ENCODE data around the gene CEP162.
A peak's percentile ranks its signal among the peaks of the same experiment; 100 is the strongest.

CEP162 gene

DNA sequence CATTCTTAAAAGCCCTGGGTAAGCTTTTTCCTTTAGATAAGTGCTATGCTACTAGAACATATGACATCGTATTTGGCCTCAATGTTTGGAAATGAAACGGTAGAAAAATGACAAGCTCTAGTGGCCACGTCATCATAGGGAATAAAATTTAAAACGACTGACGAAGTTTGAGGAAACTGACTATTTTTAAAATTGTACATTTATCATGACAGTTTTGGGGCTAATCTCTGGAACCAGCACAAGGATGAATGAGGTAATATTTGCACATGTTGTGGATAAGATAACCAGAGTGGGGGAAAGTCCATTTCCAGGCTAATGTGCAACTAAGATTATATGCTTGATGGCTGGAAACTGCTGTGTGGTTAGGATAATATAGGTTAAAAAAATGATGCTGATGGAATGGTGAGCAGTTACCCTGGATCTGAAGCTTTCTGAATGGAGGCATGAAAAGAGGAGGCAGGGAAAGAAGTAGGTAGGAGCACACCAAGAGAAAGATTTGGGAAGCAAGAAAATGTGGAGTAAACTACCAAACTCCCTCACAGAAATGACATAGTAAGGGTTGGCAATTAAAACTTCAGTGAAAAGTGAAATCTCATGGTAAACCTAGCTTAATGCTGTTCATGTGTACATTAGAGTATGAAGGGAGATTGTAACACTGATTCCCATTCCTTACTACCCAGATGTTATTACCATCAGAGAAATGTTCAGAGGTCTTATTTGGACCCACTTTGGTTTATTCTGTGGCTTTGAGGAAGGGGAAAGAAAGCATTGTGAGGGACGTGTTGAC is 42.7 kb upstream of the CEP162 start:
- TF ChIP-seq, protein P1, sequence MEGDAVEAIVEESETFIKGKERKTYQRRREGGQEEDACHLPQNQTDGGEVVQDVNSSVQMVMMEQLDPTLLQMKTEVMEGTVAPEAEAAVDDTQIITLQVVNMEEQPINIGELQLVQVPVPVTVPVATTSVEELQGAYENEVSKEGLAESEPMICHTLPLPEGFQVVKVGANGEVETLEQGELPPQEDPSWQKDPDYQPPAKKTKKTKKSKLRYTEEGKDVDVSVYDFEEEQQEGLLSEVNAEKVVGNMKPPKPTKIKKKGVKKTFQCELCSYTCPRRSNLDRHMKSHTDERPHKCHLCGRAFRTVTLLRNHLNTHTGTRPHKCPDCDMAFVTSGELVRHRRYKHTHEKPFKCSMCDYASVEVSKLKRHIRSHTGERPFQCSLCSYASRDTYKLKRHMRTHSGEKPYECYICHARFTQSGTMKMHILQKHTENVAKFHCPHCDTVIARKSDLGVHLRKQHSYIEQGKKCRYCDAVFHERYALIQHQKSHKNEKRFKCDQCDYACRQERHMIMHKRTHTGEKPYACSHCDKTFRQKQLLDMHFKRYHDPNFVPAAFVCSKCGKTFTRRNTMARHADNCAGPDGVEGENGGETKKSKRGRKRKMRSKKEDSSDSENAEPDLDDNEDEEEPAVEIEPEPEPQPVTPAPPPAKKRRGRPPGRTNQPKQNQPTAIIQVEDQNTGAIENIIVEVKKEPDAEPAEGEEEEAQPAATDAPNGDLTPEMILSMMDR (conservative IDR thresholded peaks at IDR 0.05; ENCODE audit: low read depth, low read length) = no peak
- H3K4me3 ChIP-seq (ENCODE audit: low read length) = no peak overlapping the region
- no peak for DNase-seq (ENCODE audit: low read depth)

DNA sequence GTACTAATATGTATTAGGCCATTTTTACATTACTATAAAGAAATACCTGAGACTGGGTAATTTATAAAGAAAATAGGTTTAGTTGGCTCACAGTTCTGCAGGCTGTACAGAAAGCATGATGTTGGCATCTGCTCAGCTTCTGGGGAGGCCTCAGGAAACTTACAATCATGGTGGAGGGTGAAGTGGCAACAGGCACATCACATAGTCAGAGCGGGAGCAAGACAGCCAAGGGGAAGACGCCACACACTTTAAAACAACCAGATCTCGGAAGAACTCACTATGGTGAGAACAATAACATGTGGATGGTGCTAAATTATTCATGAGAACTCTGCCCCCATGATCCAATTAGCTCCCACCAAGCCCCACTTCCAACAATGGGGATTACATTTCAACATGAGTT is 41.3 kb upstream of the CEP162 start:
- TF ChIP-seq, protein P1 (conservative IDR thresholded peaks at IDR 0.05; ENCODE audit: low read depth, low read length) = no peak
- no peak for DNase-seq (ENCODE audit: low read depth)
- H3K4me3 ChIP-seq (ENCODE audit: low read length) = no peak overlapping the region

DNA sequence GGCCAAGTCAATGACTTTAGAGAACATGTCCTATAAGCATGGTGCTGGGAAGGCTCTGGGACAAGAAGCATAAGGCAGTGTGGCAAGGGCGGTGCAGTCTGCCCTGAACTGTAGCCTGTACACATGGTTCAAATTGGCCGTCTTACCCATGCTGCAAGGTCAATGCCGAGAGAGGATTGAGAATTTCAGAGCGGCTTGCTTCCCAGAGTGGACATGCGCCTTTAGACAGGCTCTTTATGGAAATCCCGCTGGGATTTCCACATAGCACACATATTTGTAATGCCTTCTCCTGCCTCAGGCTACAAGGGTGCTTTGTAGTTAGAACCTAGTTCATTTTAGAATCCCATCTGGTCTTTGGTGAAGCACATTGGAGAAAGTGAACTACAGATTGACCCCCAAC is 36.1 kb upstream of the CEP162 start:
- no peak overlapping the region for H3K4me3 ChIP-seq (ENCODE audit: low read length)
- peak; percentile 8 for DNase-seq (ENCODE audit: low read depth)
- TF ChIP-seq, protein P1 (conservative IDR thresholded peaks at IDR 0.05; ENCODE audit: low read depth, low read length) = no peak

DNA sequence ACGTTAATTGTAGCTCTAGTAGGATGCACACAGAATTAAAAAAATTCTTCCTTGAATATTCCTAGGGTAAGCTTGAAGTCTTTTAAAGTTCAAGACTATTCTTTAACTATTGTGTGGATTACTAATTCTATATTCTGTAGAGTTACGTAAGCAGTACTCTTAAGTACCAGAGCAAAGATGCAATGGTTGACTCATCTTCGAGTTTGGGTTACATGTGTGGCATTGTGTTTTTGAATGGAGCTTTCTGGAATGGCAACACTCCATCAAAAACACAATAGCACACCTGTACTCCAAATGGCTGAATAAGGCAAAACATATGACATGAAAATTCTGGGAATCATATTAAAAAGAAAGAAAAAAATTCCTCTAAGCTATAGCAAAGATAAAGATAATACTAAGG is 33.5 kb upstream of the CEP162 start:
- DNase-seq (ENCODE audit: low read depth) = no peak
- H3K4me3 ChIP-seq (ENCODE audit: low read length) = no peak overlapping the region
- TF ChIP-seq, protein P1 (conservative IDR thresholded peaks at IDR 0.05; ENCODE audit: low read depth, low read length) = no peak

DNA sequence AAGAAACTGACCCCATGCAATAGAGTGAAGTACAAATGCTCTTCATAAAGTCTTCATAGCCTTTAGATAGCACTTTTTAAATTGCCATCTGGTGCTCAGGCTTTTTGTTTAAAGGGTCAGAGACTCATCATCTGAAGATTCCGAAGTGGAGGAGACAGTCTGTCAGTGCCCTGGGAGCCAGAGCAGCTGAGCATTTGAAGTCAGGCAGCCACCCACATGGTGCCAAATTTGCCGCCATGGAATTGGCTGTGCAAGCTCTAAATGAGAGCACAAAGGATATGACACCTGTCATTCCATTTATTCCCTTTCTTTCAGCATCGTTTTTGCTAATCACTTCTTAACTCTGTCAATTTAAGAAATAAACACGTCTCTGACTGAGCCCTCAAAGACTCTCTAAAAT is 32.8 kb upstream of the CEP162 start:
- DNase-seq (ENCODE audit: low read depth) = no peak
- TF ChIP-seq, protein P1 (conservative IDR thresholded peaks at IDR 0.05; ENCODE audit: low read depth, low read length) = no peak
- H3K4me3 ChIP-seq (ENCODE audit: low read length) = no peak overlapping the region

DNA sequence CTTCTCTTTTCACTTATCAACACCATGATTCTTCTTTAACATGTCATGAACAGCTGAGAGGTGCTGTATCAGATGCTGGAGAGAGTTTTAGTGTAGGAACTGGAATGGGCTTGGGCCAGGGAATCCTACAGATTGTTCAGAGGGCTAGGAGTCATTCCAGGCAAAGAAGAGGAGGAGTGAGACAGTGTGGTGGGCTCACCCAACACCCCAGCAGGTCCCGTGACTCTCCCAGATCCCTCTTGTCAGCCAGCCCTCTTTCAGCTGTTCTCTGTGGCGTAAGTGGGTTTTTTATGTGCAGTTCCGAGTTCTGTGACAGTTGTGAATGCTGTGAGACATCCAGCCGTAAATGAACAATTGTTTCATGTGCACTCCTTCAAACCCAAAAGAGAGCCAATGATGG is 31.4 kb upstream of the CEP162 start:
- no peak overlapping the region for H3K4me3 ChIP-seq (ENCODE audit: low read length)
- TF ChIP-seq, protein P1 (conservative IDR thresholded peaks at IDR 0.05; ENCODE audit: low read depth, low read length) = no peak
- DNase-seq (ENCODE audit: low read depth) = no peak

DNA sequence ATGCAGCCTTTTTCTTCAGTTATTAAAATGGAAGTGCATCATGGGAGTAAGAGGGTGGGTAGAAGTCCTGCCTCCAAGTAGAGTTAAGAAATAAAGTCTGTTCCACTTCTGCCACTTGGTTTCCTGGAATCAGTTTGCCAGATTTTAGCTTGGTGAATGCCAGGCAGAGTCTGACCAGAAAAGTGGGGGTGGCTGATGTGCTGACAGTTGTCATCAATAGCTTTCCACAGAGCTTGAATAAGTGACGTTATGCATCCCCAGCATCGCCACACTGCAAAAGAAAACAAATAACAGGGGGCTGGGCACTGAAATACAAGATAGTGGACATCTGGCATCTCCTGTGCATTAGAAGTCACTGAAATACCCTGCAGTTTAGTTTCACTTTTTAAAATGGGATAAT is 30.8 kb upstream of the CEP162 start:
- no peak for DNase-seq (ENCODE audit: low read depth)
- H3K4me3 ChIP-seq (ENCODE audit: low read length) = no peak overlapping the region
- TF ChIP-seq, protein P1 (conservative IDR thresholded peaks at IDR 0.05; ENCODE audit: low read depth, low read length) = no peak

All from retinal pigment epithelial cell (primary cell).